NB4 (cell line): ENCODE data around the gene SUCLG2.
A peak's percentile ranks its signal among the peaks of the same experiment; 100 is the strongest.

Source experiments
- DNase-seq: peaks from one replicate; pipeline ENCODE4 v3.0.0; 2010; ENCODE audit warnings: low read depth
- H3K4me3 ChIP-seq: one replicate; pipeline ENCODE4 v1.5.1; 2011; ENCODE audit warnings: mild to moderate bottlenecking, low read depth, low read length, moderate library complexity
- MAX ChIP-seq: IDR thresholded peaks from 2 replicates; pipeline ENCODE4 v1.6.1; 2011; ENCODE audit warnings: low read depth, low read length
- MYC ChIP-seq: IDR thresholded peaks from 2 replicates; pipeline ENCODE4 v1.6.1; 2011; ENCODE audit warnings: low read depth, low read length
- POLR2A ChIP-seq: IDR thresholded peaks from 2 replicates; pipeline ENCODE4 v1.6.1; 2011; ENCODE audit warnings: mild to moderate bottlenecking; ENCODE audit not compliant: insufficient read length; ENCODE audit errors: extremely low read depth
- TF ChIP-seq, protein P1 (sequence below): IDR thresholded peaks from one replicate; pipeline ENCODE4 v1.5.1; 2012; ENCODE audit warnings: low read depth, low read length

Gene SUCLG2

DNA sequence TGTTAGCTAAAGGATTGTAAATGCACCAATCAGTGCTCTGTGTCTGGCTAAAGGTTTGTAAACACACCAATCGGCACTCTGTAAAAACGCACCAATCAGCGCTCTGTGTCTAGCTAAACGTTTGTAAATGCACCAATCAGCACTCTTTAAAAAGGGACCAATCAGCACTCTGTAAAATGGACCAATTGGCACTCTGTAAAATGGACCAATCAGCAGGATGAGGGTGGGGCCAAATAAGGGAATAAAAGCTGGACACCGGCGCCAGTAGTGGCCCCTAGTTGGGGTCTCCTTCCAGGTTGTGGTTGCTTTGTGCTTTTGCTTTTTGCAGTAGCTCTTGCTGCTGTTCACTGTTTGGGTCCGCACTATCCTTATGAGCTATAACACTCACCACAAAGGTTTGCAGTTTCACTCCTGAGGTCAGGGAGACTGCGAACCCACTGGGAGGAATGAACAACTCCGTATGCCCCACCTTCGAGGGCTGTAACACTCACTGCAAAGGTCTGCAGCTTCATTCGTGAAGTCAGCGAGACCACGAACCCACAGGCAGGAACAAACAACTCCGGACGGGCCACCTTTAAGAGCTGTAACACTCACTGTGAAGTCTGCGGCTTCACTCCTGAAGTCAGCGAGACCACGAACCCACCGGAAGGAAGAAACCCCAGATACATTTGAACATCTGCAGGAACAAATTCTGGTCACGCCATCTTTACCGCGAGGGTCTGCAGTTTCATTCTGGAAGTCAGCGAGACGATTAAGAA is 1.1 kb upstream of the SUCLG2 start:
- TF ChIP-seq MAX (no peak), MYC (no peak), POLR2A (no peak)
- TF ChIP-seq, protein P1, sequence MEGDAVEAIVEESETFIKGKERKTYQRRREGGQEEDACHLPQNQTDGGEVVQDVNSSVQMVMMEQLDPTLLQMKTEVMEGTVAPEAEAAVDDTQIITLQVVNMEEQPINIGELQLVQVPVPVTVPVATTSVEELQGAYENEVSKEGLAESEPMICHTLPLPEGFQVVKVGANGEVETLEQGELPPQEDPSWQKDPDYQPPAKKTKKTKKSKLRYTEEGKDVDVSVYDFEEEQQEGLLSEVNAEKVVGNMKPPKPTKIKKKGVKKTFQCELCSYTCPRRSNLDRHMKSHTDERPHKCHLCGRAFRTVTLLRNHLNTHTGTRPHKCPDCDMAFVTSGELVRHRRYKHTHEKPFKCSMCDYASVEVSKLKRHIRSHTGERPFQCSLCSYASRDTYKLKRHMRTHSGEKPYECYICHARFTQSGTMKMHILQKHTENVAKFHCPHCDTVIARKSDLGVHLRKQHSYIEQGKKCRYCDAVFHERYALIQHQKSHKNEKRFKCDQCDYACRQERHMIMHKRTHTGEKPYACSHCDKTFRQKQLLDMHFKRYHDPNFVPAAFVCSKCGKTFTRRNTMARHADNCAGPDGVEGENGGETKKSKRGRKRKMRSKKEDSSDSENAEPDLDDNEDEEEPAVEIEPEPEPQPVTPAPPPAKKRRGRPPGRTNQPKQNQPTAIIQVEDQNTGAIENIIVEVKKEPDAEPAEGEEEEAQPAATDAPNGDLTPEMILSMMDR = no peak
- peak; percentile 61 for DNase-seq
- peak overlapping the region; percentile 25 for H3K4me3 ChIP-seq

DNA sequence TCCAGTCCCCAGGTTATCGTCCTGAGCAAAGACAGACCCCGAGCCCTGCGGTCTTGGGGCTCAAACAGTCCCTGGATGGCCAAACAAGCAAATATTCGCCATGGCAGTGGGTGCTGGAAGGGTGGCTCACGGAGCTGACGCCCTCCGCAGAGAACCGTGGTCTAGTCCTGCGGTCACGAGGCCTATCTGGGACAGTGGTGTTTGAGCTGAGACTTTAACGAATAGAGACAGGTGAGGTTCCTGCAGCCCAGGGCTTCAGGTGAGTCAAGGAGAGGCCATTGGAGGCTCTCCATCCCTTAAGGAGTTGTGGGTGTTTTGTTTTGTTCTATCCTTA is 399 bp upstream of the SUCLG2 start:
- TF ChIP-seq POLR2A (no peak), MAX (no peak), MYC (no peak)
- TF ChIP-seq, protein P1 = no peak
- no peak for DNase-seq
- peak overlapping the region; percentile 59 for H3K4me3 ChIP-seq

GRCh38 chr3:67653425-67654098 is 850 bp downstream of the SUCLG2 start:
- TF ChIP-seq POLR2A (no peak), MAX (peak; percentile 88; the same call in 1 of the 2 replicates), MYC (no peak)
- TF ChIP-seq, protein P1 = no peak
- peak overlapping the region; percentile 87 for H3K4me3 ChIP-seq
- DNase-seq = peak; percentile 30

DNA sequence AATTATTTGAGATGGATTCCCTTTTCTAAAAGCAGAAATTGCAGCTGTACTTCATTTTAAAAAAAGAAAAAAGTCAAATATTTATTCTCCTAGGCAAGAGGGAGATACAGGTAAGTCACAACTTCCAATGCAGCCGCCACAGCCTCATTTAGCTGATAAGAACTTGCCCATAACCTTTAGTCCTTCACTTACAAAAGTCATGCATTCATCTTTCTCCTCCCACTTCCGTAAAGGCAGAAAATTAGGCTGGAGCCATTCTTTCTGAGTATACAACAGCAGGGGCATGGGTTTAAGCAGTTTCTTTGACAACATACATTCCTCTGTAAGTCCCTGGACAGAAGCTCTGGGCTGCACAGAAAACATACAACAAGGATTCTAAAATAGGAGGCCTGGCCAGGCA is 4.3 kb downstream of the SUCLG2 start:
- H3K4me3 ChIP-seq = no peak overlapping the region
- TF ChIP-seq POLR2A (no peak), MAX (no peak), MYC (no peak)
- TF ChIP-seq, protein P1 = no peak

DNA sequence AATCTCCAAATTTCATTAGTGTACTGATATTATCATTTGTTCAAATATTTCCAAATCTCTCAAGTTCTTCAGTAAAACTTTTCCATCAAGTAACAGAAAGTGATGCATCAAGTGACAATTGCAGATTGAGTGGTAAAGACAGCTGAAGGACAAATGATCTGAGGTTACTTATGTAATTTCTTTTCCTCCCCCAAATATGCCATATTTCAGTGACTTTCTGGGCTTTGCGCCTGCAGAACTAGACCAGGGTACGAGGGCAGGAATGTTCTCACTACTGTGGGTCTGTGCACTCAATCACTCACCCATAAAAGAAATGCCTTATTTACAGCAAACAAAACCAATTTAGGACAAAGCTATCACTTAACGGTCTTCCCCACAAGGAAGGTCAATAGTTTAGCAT is 4.7 kb downstream of the SUCLG2 start:
- TF ChIP-seq, protein P1 = no peak
- TF ChIP-seq MAX (no peak), POLR2A (no peak), MYC (no peak)
- H3K4me3 ChIP-seq = no peak overlapping the region
- DNase-seq = no peak

More for the DNA sequence above, 4.3 kb downstream of the SUCLG2 start:
- DNase-seq = no peak
